ENCODE data around the gene SQSTM1. TPM values are rescaled to one million over a fixed set of nuclear protein-coding genes. Genes with fewer than 3 reads are reported as not detected.

SQSTM1 gene
- total RNA-seq, 4 donors from 2014 or later: 408 to 463 (median 452) TPM

DNA sequence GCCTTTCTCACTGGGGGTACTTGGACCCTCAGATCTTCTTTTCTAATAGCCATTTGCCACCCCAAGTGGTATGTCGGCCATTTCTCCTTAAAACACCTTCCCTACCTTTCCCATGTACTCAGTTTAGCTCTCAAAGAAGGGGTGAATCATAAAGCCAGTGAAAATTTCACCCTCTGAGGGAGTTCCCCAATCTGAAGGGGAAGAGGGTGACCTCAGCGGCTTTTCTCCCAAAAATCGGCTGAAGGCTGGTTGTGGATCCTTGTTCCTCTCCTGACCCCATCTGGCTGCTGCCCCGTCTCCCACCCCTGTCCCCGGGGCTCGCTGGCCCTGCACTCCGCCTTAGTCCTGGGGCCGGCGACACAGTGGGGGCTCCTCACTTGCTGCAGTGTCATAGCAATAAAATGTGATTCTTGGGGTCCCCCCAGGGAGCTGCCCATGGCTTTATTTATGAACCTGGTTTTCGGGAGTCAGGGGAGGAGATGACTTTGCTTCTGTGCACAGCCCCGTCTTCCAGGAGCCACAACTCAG lies 44.2 kb upstream of the SQSTM1 start:
- no peaks in the 10 kb centered on the region for H3K4me1 ChIP-seq
- no peak overlapping the region for H3K4me3 ChIP-seq
- H3K27ac ChIP-seq: no peak overlapping the region
- 84 to 87% methylated on average over 11 of the region's 11 CpGs for WGBS, 2 donors
- no peaks in the 10 kb centered on the region for H3K27me3 ChIP-seq
- H3K36me3 ChIP-seq: peaks cover 0 to 87% (median 36%) of the 10 kb centered on the region in 3 donors
- TF ChIP-seq, protein P1, sequence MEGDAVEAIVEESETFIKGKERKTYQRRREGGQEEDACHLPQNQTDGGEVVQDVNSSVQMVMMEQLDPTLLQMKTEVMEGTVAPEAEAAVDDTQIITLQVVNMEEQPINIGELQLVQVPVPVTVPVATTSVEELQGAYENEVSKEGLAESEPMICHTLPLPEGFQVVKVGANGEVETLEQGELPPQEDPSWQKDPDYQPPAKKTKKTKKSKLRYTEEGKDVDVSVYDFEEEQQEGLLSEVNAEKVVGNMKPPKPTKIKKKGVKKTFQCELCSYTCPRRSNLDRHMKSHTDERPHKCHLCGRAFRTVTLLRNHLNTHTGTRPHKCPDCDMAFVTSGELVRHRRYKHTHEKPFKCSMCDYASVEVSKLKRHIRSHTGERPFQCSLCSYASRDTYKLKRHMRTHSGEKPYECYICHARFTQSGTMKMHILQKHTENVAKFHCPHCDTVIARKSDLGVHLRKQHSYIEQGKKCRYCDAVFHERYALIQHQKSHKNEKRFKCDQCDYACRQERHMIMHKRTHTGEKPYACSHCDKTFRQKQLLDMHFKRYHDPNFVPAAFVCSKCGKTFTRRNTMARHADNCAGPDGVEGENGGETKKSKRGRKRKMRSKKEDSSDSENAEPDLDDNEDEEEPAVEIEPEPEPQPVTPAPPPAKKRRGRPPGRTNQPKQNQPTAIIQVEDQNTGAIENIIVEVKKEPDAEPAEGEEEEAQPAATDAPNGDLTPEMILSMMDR (IDR thresholded peaks at IDR 0.05): no peak
- no peak for TF ChIP-seq POLR2A (IDR thresholded peaks at IDR 0.05)
- TF ChIP-seq EP300 (IDR thresholded peaks at IDR 0.05): no peak
- DNase-seq (ENCODE audit: low spot score in 2 of 2): no peak
- H3K9me3 ChIP-seq: no peaks in the 10 kb centered on the region

DNA sequence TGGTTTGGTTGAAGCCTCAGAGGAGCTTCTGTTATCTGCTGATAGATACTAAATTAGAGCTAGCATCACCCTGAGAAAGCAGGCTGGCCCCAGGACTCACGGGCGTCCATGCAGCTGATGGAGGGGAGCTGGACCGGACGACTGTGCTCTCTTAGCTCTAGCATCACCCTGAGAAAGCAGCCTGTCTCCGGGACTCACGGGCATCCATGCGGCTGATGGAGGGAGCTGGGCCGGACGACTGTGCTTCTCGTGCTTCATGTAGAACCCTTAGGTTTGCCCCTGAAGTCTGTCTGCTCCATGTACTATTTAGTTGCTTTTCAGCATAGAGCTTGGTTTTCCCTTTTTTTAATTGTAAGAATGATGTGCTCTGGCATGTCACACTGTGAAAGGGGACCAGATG lies 43.2 kb upstream of the SQSTM1 start:
- H3K4me1 ChIP-seq: no peaks in the 10 kb centered on the region
- H3K27ac ChIP-seq: no peak overlapping the region
- H3K9me3 ChIP-seq: no peaks in the 10 kb centered on the region
- no peak for DNase-seq (ENCODE audit: low spot score in 2 of 2)
- H3K27me3 ChIP-seq: no peaks in the 10 kb centered on the region
- H3K4me3 ChIP-seq: no peak overlapping the region
- H3K36me3 ChIP-seq: peaks cover 0 to 77% (median 27%) of the 10 kb centered on the region in 3 donors
- WGBS, 2 donors: 87 to 93% methylated on average over 10 of the region's 10 CpGs
- TF ChIP-seq POLR2A (IDR thresholded peaks at IDR 0.05): no peak
- TF ChIP-seq, protein P1 (IDR thresholded peaks at IDR 0.05): no peak
- no peak for TF ChIP-seq EP300 (IDR thresholded peaks at IDR 0.05)

DNA sequence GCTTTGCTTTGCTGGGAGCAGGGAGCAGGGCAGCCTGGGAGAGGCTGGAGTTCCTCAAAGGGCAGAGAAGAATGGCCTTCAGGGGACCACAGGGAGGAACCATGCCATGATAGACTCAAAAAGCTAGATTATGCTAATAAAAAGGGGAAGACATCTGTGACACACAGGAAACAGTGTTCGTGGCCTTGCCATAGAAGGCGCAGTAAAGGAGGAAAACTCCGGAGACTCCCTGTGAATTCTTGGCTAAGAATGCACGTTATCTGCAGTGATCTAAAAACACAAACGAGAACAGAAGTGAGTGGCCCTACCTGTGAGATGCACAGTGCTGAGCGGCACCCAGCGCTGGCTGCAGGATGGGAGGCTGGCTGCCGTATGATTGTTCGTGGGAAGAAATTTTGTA lies 42.8 kb upstream of the SQSTM1 start:
- peaks cover 0 to 73% (median 24%) of the 10 kb centered on the region in 3 donors for H3K36me3 ChIP-seq
- no peaks in the 10 kb centered on the region for H3K4me1 ChIP-seq
- H3K27ac ChIP-seq: no peak overlapping the region
- H3K4me3 ChIP-seq: no peak overlapping the region
- no peak for DNase-seq (ENCODE audit: low spot score in 2 of 2)
- no peaks in the 10 kb centered on the region for H3K27me3 ChIP-seq
- no peaks in the 10 kb centered on the region for H3K9me3 ChIP-seq
- no peak for TF ChIP-seq EP300 (IDR thresholded peaks at IDR 0.05)
- WGBS, 2 donors: 71 to 73% methylated on average over 9 of the region's 9 CpGs

DNA sequence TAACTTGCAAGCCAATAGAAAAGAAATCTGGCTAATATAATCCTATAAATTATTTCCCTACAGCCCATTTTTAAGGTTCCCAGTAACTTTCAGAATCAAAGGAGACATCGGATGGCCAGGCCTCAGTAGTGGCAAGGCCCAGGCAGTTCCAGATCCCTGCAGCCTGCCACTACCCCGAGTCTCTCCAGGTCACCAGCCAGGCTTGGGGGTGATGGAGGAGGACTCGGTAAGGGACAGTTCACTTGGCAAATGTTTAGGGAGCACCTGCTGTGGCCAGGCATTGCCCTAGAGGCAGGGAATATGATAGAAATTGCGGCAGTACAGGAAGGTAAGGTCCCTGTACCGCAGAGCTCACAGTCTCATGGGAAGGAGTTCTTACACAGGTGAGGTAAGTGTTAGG lies 42.1 kb upstream of the SQSTM1 start:
- Histone ChIP-seq H3K27me3 (no peaks in the 10 kb centered on the region), H3K4me3 (no peak overlapping the region), H3K4me1 (no peaks in the 10 kb centered on the region), H3K9me3 (no peaks in the 10 kb centered on the region), H3K27ac (no peak overlapping the region), H3K36me3 (peaks cover 0 to 66% (median 18%) of the 10 kb centered on the region in 3 donors)
- TF ChIP-seq POLR2A (IDR thresholded peaks at IDR 0.05) (no peak), EP300 (IDR thresholded peaks at IDR 0.05) (no peak)
- TF ChIP-seq, protein P1 (IDR thresholded peaks at IDR 0.05): no peak
- WGBS, 2 donors: 78 to 91% methylated on average over 5 of the region's 5 CpGs
- DNase-seq (ENCODE audit: low spot score in 2 of 2): no peak

DNA sequence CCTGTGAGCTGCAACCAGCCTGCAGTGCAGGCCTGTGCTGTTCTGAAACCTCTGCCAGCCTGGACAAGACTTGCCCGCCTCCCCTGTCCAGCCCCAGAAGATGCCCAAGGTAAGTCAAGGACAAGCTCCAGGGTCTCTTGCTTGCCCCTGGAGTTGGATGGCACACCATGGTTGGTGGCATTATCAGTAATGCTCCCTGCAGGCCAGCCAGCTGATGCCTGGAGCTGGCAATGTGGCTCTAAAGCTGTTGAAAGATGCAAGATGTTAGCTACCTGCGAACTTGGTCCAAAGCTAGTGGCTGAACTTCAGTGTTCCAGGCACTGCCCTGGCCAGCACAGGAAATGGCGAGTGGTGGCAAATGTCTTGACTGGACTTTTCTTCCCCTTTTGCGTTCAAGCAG lies 40.9 kb upstream of the SQSTM1 start:
- DNase-seq (ENCODE audit: low spot score in 2 of 2): no peak
- H3K9me3 ChIP-seq: no peaks in the 10 kb centered on the region
- TF ChIP-seq POLR2A (IDR thresholded peaks at IDR 0.05): no peak
- TF ChIP-seq, protein P1 (IDR thresholded peaks at IDR 0.05): no peak
- TF ChIP-seq EP300 (IDR thresholded peaks at IDR 0.05): no peak
- WGBS, 2 donors: 83 to 100% methylated on average over 4 of the region's 4 CpGs
- H3K4me1 ChIP-seq: no peaks in the 10 kb centered on the region
- peaks cover 0 to 57% (median 10%) of the 10 kb centered on the region in 3 donors for H3K36me3 ChIP-seq
- no peak overlapping the region for H3K4me3 ChIP-seq
- H3K27me3 ChIP-seq: no peaks in the 10 kb centered on the region
- no peak overlapping the region for H3K27ac ChIP-seq

DNA sequence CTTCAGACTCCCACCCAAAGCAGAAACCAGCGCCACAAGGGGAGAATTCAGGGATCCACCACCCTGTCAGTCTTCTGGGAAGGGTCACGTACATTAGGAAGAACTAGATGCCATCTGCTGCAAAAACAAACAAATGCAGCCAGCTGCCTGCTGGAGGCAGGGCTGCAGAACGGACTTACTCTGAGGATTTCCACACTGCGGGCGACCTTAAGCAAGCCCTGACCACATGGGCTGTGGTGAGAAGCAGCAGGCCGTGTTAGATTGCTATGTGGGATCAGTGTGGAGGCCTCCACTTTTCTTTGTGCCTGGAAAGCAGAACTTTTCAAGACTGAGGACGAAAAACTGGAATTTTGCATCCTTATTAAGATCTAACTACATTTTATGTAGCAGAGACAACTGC lies 40.3 kb upstream of the SQSTM1 start:
- Histone ChIP-seq H3K9me3 (no peaks in the 10 kb centered on the region), H3K4me3 (no peak overlapping the region), H3K4me1 (no peaks in the 10 kb centered on the region), H3K36me3 (peaks cover 0 to 53% (median 10%) of the 10 kb centered on the region in 3 donors), H3K27ac (no peak overlapping the region), H3K27me3 (no peaks in the 10 kb centered on the region)
- TF ChIP-seq EP300 (IDR thresholded peaks at IDR 0.05) (no peak), POLR2A (IDR thresholded peaks at IDR 0.05) (no peak)
- TF ChIP-seq, protein P1 (IDR thresholded peaks at IDR 0.05): no peak
- DNase-seq (ENCODE audit: low spot score in 2 of 2): no peak
- WGBS, 2 donors: 76 to 85% methylated on average over 7 of the region's 7 CpGs

All from tibial nerve (tissue), 4 donors.